Keratinocyte (primary cell): Measurements from ENCODE around the gene NT5C1B.

Source experiments
- CTCF ChIP-seq, 3 experiments: IDR thresholded peaks in 1 of 3; conservative IDR thresholded peaks in 1 of 3; optimal IDR thresholded peaks in 1 of 3; 2 replicates in 2 of 3; 3 replicates in 1 of 3; pipeline versions ENCODE3 to v1.5.1; 2011; ENCODE audit warnings: low read length in 3 of 3, mild to moderate bottlenecking in 3 of 3, moderate library complexity in 2 of 3, control low read depth in 1 of 3, inconsistent platforms in 1 of 3; ENCODE audit not compliant: insufficient read depth in 2 of 3; ENCODE audit errors: extremely low read depth in 1 of 3
- EZH2 ChIP-seq: IDR thresholded peaks from one replicate; pipeline ENCODE4 v1.6.1; 2012; ENCODE audit warnings: inconsistent platforms, mild to moderate bottlenecking, low read length, moderate library complexity

DNA sequence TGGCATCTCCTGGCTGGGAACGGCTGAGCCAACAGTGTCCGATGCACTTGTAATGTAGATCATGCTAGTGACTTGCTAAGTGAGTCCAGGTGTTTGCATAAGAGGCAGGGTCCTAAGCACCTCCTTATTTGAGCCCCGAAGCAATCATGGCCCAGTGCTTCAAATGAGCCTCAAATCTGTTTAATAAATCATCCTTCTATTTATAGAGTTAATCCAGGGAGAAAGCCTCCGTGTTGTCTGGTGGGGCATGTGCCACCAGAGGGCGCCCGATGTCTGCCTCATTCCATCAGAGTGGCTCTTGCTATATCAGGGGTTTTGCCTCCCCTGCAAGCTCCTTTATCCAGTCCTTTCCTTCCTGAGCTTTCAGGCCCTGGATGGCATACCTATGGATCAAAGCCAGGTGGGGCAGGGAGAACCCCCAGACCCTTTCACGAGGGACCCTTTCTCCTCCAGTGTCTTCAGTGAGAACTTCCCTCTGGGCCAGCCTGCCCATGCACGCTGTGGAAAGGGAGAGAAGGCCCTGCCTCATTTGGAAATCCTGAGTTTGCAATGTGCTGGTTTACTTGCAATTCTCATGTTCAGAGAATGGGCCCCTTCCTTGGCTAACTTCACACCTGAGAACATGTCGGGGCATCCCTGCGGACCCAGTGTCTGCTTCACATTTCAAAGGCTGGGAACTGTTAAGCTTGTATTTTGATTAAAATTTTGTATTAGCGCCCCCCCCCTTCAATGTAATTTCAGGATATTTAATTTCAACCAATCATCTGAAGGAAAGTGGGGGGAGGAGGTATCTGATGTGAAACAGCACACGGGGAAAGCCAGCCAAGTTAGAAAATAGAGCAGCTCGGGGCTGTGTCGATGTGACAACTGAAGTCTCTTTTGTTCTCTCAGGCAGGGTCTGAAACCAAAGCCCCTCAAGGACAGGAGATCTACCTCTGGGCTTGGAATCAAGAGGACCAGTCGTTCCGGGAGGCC lies 68.6 kb downstream of the NT5C1B start:
- TF ChIP-seq CTCF (optimal IDR thresholded peaks at IDR 0.05 in 1 of 3, IDR thresholded peaks at IDR 0.05 in 1 of 3, conservative IDR thresholded peaks at IDR 0.05 in 1 of 3; ENCODE audit: extremely low read depth in 1 of 3, insufficient read depth in 2 of 3, low read length in 3 of 3): peak; percentile 89 to 91 (median 89)
- TF ChIP-seq EZH2: no peak
